Endometrial microvascular endothelial cells (primary cell): ENCODE data around the gene AP5Z1. TPM values are rescaled to one million over a fixed set of nuclear protein-coding genes. Genes with fewer than 3 reads are reported as not detected.

ENCODE experiments used
- in situ Hi-C: cut with HindIII; loops from 2 replicates; pipeline ENCODE4 v1.10.0; 2017; ENCODE audit warnings: low sequenced_read_pairs, low pct_unique_long_range_greater_than_20kb; ENCODE audit errors: inconsistent ontology term
- total RNA-seq: library from RNA; depleted of rRNA; stranded (reverse); fragments of >200 nt; gene quantifications from one replicate; pipeline ENCODE4 v1.2.3, GENCODE V29; 2015; ENCODE audit errors: inconsistent ontology term

Gene AP5Z1
- total RNA-seq, 1 donor from 2014 or later, result 25.6 TPM

- in situ Hi-C loops, result no loop called here
Observed at GRCh38 chr7:4809091-4809591, 33.7 kb downstream of the AP5Z1 start.

DNA sequence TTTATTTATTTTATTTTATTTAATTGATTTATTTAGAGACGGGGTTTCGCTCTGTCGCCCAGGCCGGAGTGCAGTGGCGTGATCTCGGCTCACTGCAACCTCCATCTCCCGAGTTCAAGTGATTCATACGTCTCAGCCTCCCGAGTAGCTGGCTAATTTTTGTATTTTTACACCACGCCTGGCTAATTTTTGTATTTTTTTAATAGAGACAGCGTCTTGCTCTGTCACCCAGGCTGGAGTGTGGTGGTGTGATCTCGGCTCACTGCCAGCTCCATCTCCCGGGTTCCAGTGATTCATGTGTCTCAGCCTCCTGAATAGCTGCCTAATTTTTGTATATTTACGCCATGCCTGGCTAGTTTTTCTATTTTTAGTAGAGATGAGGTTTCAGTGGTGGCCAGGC lies 34.2 kb downstream of the AP5Z1 start:
- in situ Hi-C loops, result no loop called here

GRCh38 chr7:4814433-4814832 lies 39.0 kb downstream of the AP5Z1 start:
- in situ Hi-C loops, result no loop called here

DNA sequence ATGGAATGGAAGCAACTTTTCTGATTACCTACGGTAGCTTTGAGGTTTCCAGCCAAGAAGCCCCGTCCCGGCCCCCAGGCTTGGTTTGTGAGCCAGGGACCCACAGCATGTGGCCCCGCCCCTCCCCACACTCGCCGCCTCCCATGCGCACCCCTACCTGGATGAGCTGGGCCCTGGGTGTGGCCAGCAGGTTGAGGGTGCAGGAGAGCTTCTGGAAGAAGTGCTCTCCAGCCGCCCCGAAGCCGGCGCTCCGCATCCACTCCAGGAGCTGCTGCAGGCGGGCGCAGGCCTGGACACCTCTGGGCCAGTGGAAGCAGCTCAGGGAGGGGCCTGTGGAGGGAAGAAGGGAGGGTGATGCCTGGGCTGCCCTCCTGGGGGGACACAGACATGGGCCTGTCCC lies 39.7 kb downstream of the AP5Z1 start:
- in situ Hi-C loops, result no loop called here

DNA sequence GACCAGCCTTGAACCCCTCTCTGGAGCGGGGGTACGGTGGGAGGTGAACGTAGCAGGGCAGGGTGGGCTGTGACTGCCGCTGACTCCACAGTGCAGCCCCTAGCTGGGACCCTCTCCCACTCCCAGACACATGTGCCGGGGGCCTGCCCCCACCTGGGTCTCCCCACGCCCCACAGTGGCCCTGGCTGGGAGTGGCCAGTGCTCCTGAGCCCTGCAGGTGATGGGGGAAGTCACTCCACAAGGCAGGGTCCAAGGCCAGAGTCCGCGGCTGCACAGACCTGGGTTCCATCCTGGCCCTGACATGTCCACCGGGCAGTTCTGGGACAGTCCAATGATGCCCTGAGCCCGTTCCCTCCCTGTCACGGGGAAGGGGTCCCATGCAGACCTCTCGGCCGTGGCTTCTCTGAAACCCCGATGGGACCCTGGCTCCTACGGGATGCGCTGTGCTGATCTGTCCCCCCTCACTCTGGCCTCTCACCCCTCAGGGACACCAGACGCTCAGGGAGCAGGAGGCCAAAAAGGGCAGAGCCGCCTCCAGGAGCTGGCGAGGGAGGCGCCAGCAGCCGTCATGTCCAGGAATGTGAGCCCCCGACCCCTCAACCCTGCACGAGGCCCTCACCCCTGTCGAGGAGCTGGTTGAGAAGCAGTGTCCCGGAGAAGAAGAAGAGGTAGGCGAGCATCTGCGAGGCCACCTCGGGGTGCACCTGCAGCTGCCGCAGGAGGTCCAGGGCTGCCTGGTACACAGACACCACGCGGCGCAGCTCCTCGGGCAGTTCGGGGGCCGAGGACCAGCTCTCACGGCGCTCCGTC lies 40.4 kb downstream of the AP5Z1 start:
- in situ Hi-C loops, result no loop called here

DNA sequence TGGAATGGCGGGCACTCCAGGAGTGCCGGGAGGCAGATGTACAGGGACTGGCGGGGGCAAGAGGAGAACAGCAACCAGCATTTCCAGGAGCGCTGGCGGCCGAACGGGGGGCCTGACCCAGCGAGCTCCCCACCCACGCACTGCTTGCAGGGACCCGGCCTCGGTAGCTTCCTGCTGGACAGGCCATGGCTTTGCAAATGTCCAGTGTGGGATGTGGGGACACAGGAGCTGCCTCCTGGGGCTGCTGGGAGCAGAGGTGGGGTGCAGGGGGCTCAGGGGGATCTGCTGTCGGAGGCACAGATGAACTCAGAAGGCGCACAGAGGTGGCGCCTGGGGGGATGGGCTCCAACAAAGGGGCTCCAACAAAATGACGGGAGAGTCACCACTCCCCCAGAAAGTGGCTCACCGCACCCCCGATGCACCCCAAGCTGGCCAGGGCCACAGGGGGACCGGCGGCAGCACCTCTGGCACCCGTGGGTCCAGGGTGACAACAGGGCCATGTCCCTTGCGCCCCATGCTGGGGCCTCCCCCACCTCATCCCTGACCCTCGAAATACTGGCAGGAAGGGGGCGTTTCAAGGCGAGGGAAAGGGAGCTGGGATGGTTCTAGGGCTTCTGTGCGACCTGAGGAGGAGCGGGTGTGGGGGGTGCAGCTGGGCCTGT lies 41.1 kb downstream of the AP5Z1 start:
- in situ Hi-C loops, result no loop called here

- in situ Hi-C loops, result no loop called here
Observed at GRCh38 chr7:4817178-4817901, 41.9 kb downstream of the AP5Z1 start.

- in situ Hi-C loops, result no loop called here
Observed at GRCh38 chr7:4818000-4818794, 42.8 kb downstream of the AP5Z1 start.

DNA sequence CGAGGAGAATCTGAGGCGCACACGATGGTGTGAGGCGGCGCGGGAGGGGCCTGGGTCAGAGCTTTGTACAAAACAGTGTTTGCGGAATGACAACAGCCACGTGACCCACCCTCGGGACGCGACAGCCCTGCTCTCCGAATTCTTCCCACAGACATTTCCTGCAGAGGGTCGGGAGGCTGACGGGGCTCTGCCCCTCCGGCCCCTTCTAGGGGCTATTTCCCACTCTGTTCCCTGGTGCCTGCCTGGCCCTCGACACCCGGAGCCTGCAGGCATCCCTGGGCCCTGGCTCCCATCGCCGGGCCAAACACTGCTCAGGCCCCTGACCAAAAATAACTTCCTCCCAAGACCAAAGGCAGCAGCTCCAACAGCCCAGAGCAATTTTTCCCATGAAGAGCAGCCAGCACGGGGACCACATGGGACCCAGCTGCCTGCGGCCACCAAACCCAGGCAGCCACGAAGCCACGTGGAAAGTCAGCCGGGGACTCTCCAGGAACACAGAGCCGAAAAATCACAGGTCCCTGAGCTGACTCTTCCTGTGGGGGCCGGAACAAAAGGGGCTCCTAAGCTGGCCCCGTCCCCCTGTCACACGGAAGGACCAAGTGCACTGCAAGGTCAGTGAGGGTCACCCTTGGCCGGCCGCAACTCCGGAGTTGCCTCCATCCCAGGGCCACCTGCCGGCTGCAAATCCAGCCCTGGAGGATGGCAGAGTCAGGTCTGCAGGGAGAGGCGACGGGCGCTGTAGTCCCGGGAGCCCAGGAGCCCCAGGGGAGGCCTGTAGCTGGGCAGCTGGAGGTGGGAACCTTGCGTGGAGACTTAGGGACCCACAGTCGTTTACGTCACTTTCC lies 44.4 kb downstream of the AP5Z1 start:
- in situ Hi-C loops, result no loop called here

DNA sequence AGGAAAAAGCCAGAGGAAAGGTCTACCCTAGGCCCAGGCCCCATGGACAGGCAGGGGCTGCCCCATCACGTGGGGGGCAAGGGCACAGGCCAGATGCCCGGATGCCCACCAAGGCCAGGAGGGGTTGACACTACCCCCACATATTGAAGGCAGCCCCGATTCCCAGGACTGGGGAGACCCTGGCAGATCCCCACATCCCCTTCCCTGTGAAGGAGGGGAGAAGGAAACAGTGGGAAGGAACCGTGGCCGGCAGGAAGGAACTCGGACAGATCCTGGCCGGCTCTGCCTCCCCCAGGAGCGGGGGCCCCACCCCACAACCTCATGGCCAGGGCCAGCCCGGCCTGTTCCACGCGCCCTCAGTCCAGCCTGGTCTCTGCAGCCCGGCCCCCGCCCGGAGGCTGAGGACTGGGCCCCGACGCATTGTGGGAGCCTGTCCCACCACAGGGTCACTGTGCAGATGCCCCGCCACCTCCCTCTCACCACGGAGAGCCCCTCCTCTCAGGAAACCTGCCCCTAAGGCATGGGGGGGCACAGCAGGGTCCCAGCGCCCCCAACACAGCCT lies 45.1 kb downstream of the AP5Z1 start:
- in situ Hi-C loops, result no loop called here

DNA sequence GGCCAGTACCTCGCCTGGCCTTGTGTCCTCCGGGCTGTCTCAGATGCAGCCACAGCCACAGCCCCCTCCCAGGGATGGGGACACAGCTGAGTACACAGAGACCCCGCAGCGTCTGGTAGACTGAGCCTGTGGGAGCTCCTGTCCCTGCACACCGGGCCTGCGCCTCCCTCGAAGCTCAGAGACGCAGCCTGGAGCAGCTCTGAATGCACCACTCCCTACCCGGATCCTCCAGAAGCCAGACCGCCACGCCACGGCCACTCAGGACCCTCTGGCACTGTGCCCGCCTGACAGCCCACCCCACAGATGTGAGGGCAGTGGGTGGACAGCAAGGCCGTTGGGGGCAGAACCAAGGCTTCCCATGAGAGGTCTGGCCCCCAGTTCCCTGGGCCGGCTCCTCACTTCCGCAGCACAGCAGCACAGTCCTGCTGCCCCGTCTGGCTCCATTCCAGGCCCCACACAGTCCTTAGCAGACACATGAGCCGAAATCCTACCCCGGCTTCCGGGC lies 45.6 kb downstream of the AP5Z1 start:
- in situ Hi-C loops, result no loop called here

DNA sequence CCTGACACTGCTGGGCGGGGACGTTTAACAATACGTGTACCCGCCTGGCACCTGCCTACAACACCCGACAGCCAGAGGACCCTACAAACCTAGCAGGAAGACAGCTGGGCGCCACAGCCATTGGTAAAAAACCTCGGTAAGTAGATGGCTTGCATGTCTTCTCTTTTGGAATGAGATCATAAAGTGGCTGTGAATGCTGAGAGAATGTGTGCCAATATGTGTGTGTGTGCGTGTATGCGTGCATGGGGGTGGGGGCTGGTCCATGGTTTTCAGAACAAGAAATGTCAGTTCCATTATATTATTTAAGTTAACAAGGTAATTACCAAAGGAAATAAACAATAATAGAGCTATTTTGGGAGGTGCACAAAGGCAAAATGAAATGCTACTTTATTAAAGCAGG lies 47.3 kb downstream of the AP5Z1 start:
- in situ Hi-C loops, result no loop called here

DNA sequence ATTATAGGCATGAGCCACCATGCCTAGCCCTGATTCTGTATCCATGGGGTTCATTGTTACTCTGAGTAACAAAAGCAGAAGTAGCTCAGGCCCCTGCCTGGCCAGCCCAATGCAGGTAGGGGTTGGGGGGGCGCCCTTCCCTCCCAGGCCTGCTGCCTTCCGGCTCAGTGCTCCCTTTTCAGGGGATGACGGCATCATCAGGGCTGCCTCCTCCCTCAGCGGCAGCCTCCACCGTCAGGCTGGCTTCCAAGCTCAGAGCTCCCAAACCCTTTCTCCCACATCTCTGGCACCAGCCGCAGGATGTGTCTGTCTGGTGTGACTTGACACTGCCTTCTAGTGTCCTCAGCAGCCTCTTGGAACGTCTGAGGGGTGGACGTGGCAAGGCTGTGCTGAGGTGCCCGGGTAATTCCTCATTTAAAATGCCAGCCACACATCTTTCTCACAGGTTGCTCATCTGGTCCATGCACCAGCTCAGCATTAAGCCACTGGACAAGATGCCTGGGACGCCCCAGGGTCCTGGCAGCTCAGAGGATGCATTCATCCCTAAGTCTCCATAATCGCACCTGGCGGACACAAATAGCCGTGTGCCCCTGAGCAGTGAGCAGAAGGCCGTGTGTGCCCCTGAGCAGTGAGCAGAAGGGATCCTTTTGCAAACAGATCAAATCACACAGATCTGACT lies 48.2 kb downstream of the AP5Z1 start:
- in situ Hi-C loops, result no loop called here

- in situ Hi-C loops, result no loop called here
Observed at GRCh38 chr7:4824120-4824775, 48.8 kb downstream of the AP5Z1 start.

DNA sequence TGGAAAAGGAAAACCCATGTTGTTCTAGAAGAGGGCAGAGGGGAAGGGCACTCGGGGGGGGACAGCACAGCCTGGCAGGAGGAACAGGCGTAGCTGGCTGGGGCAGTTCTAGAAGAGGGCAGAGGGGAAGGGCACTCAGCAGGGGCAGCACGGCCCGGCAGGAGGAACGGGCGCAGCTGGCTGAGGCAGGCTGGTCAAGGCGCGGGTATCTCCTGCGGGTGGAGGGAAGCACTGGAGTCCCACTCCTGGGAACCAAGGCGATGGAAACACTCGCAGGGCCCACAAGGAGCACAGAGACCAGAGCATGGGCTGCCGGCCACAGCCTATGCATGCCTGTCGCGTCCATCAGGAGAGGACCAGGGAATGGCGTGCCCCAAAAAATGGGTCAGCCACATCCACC lies 49.7 kb downstream of the AP5Z1 start:
- in situ Hi-C loops, result no loop called here

- in situ Hi-C loops, result no loop called here
Observed at GRCh38 chr7:4828720-4829383, 53.4 kb downstream of the AP5Z1 start.
